GM12878 (cell line): ENCODE results near the gene SHC1. TPM values are rescaled to one million over a fixed set of nuclear protein-coding genes. Genes with fewer than 3 reads are reported as not detected.

Experiments
- ATAC-seq: fragments of 200-7000 bp; cut with Tn5 transposase; 3 replicates; pipeline ENCODE4 v1.9.1; 2020; ENCODE audit warnings: mild to moderate bottlenecking, moderate library complexity
- BruUV-seq: library from RNA; stranded (reverse); fragments of 400-500 nt; replicated peaks from 2 replicates; lab custom pipeline; 2021; lab: Mats Ljungman, UMichigan
- CTCF ChIA-PET: fragments of 300-600 bp; sonication (Branson Sonifier 250); formaldehyde crosslinking; extraction: SDS; loops from one replicate; lab custom pipeline; 2021; ENCODE audit warnings: inconsistent platforms; lab: Yijun Ruan, JAX
- POLR2A ChIA-PET: fragments of 350-600 bp; formaldehyde crosslinking; extraction: SDS; loops from one replicate; lab custom pipeline; 2021; ENCODE audit warnings: inconsistent platforms; lab: Charles Lee
- RAD21 ChIA-PET: fragments of 300-600 bp; sonication (Branson Sonifier 250); formaldehyde crosslinking; loops from one replicate; lab custom pipeline; 2023; ENCODE audit warnings: antibody characterized with exemption; ENCODE audit not compliant: unreplicated experiment; lab: Charles Lee
- SMC1A ChIA-PET: fragments of 300-600 bp; sonication (Branson Sonifier 250); formaldehyde crosslinking; loops from one replicate; lab custom pipeline; 2023; ENCODE audit not compliant: unreplicated experiment, uncharacterized antibody; lab: Charles Lee
- DNase-seq: peaks from one replicate; pipeline ENCODE4 v3.0.0-alpha.2; 2011; ENCODE audit warnings: low read depth, low spot score
- FAIRE-seq: peaks from 3 replicates; lab custom pipeline; 2011; peaks lifted over from hg19 to GRCh38; lab: Jason Lieb, UNC
- H2AFZ ChIP-seq: 2 replicates; pipeline ENCODE4 v1.6.0; 2011; ENCODE audit warnings: low read depth, low read length, control low read depth; ENCODE audit not compliant: control insufficient read depth
- H3K27ac ChIP-seq: 2 replicates; pipeline ENCODE4 v1.5.1; 2011; ENCODE audit warnings: control low read depth; ENCODE audit not compliant: control insufficient read depth, insufficient read depth
- H3K27me3 ChIP-seq, 2 experiments: replicated peaks in 1 of 2; 2 replicates each; pipeline versions ENCODE4 v1.6.0 to v1.6.1; 2011; ENCODE audit warnings: low read length in 1 of 2; ENCODE audit not compliant: control insufficient read depth in 2 of 2, insufficient read depth in 2 of 2
- H3K36me3 ChIP-seq, 2 experiments: 2 replicates each; pipeline ENCODE4 v1.5.1; 2011; ENCODE audit warnings: low read length in 1 of 2; ENCODE audit not compliant: control insufficient read depth in 2 of 2, insufficient read depth in 2 of 2
- H3K4me1 ChIP-seq: 2 replicates; pipeline ENCODE4 v1.6.1; 2011; ENCODE audit warnings: mild to moderate bottlenecking, low read length, moderate library complexity, mixed read lengths; ENCODE audit not compliant: control insufficient read depth, insufficient read depth
- H3K4me2 ChIP-seq: 2 replicates; pipeline ENCODE4 v1.6.0; 2011; ENCODE audit warnings: control low read depth; ENCODE audit not compliant: control insufficient read depth, insufficient read depth
- H3K4me3 ChIP-seq: fragments of 200-600 bp; sonication (generic); 2 replicates; pipeline ENCODE4 v1.5.1; 2016
- H3K79me2 ChIP-seq: 2 replicates; pipeline ENCODE4 v1.6.0; 2011; ENCODE audit warnings: low read length; ENCODE audit not compliant: control insufficient read depth, insufficient read depth
- H3K9ac ChIP-seq: 2 replicates; pipeline ENCODE4 v1.8.0; 2011; ENCODE audit warnings: low read length, control low read depth, mixed read lengths; ENCODE audit not compliant: control insufficient read depth, insufficient read depth
- H3K9me3 ChIP-seq: replicated peaks from 3 replicates; pipeline ENCODE4 v1.5.1; 2011; ENCODE audit warnings: mild to moderate bottlenecking, low read length; ENCODE audit not compliant: control insufficient read depth, insufficient read depth
- H4K20me1 ChIP-seq: 2 replicates; pipeline ENCODE4 v1.6.0; 2011; ENCODE audit not compliant: control insufficient read depth, insufficient read depth
- ATF7 ChIP-seq: fragments of 450-650 bp; IDR thresholded peaks from 2 replicates; pipeline ENCODE4 v1.6.1; 2016; ENCODE audit warnings: low read depth, mild to moderate bottlenecking
- FOXK2 ChIP-seq: fragments of 450-650 bp; IDR thresholded peaks from 2 replicates; pipeline ENCODE4 v1.6.1; 2017; ENCODE audit warnings: mild to moderate bottlenecking, moderate library complexity
- KDM1A ChIP-seq: fragments of 200-600 bp; sonication (generic); IDR thresholded peaks from 2 replicates; pipeline ENCODE4 v1.6.1; 2016; ENCODE audit warnings: borderline replicate concordance
- NFXL1 ChIP-seq: fragments of 450-650 bp; IDR thresholded peaks from 2 replicates; pipeline ENCODE4 v1.6.1; 2017; ENCODE audit warnings: antibody characterized with exemption, mild to moderate bottlenecking, borderline replicate concordance
- NRF1 ChIP-seq: conservative IDR thresholded peaks from 2 replicates; pipeline ENCODE4 v1.6.1; 2011; ENCODE audit warnings: mild to moderate bottlenecking, low read depth, low read length, improper control_type of control experiment
- PAX5 ChIP-seq: IDR thresholded peaks from 2 replicates; pipeline ENCODE4 v1.6.1; 2011; ENCODE audit warnings: low read depth, low read length, borderline replicate concordance
- SUZ12 ChIP-seq: fragments of 200-600 bp; sonication (generic); IDR thresholded peaks from one replicate; pipeline ENCODE4 v1.6.1; 2018; ENCODE audit warnings: antibody characterized with exemption, mild to moderate bottlenecking; ENCODE audit not compliant: unreplicated experiment
- TCF12 ChIP-seq: IDR thresholded peaks from 2 replicates; pipeline ENCODE4 v1.6.1; 2011; ENCODE audit warnings: low read depth, mild to moderate bottlenecking, low read length
- TCF7 ChIP-seq: IDR thresholded peaks from 2 replicates; pipeline ENCODE4 v1.6.1; 2014; ENCODE audit warnings: antibody characterized with exemption, borderline replicate concordance
- ZBED1 ChIP-seq: IDR thresholded peaks from 2 replicates; pipeline ENCODE4 v1.6.1; 2016; ENCODE audit warnings: borderline replicate concordance
- ZZZ3 ChIP-seq: IDR thresholded peaks from 2 replicates; pipeline ENCODE4 v1.6.1; 2011; ENCODE audit warnings: low read depth; ENCODE audit not compliant: control insufficient read depth, insufficient read length
- WGBS: methylation state at CpG from one replicate; pipeline ENCODE4 v1.1.6; 2016; ENCODE audit warnings: low lambda C conversion rate; ENCODE audit not compliant: insufficient replicate concordance, insufficient coverage; ENCODE audit errors: missing lambda C conversion rate; 5-methylcytosine and 5-hydroxymethylcytosine counted together
- in situ Hi-C: fragments of 300-500 bp; cut with MboI; formaldehyde crosslinking; loops from 9 replicates; pipeline ENCODE4 v1.14.3; 2018; ENCODE audit warnings: mixed read lengths
- intact Hi-C: fragments of 100-400 bp; cut with micrococcal nuclease; formaldehyde crosslinking; loops from one replicate; pipeline ENCODE4 v1.14.2; 2022; ENCODE audit not compliant: unreplicated experiment
- polyA plus RNA-seq, 11 experiments: library from polyadenylated mRNA; depleted of rRNA in 4 of 11; unstranded in 6 of 11; stranded (reverse) in 5 of 11; fragments of >200 nt; fragmentation: Nextera tagmentation in 4 of 11; fragmentation: Illumina TruSeq in 1 of 11; extraction: Ambion mirVana in 4 of 11; extraction: Trizol in 1 of 11; gene quantifications; 1 replicate in 1 of 11; 2 replicates in 10 of 11; pipeline versions ENCODE4 v1.2.1 to v1.2.3, GENCODE V29; 2011 to 2016; ENCODE audit warnings: inconsistent platforms in 2 of 11, missing spikeins in 2 of 11, low read depth in 1 of 11
- total RNA-seq, 4 experiments: library from RNA; depleted of rRNA in 3 of 4; stranded (reverse); fragments of >200 nt in 3 of 4; fragmentation: Illumina TruSeq in 1 of 4; extraction: Trizol in 1 of 4; gene quantifications; 2 replicates each; pipeline versions ENCODE4 v1.2.1 to v1.2.3, GENCODE V29; 2013 to 2021
- TF ChIP-seq, protein P1 (sequence below): IDR thresholded peaks from 2 replicates; pipeline ENCODE4 v1.6.1; 2011; ENCODE audit warnings: borderline replicate concordance, low read depth, mild to moderate bottlenecking, moderate library complexity, low read length; ENCODE audit not compliant: insufficient read depth, poor library complexity, severe bottlenecking
- TF ChIP-seq, protein P2 (sequence below): IDR thresholded peaks from 2 replicates; pipeline ENCODE4 v1.6.1; 2012; ENCODE audit warnings: low read depth, low read length, improper control_type of control experiment
- TF ChIP-seq, protein P3 (sequence below): fragments of 450-650 bp; IDR thresholded peaks from 2 replicates; pipeline ENCODE4 v1.6.1; 2014; ENCODE audit warnings: mild to moderate bottlenecking
- TF ChIP-seq, protein P4 (sequence below): fragments of 450-650 bp; IDR thresholded peaks from 2 replicates; pipeline ENCODE4 v1.6.1; 2017; ENCODE audit warnings: mild to moderate bottlenecking, moderate library complexity

Gene SHC1
- total and polyA plus RNA-seq, 10 of the 15 experiments (the other 5 are each of a cell fraction or from before 2014, with no cell fraction given): 2.6 to 49.3 (median 25.2) TPM

DNA sequence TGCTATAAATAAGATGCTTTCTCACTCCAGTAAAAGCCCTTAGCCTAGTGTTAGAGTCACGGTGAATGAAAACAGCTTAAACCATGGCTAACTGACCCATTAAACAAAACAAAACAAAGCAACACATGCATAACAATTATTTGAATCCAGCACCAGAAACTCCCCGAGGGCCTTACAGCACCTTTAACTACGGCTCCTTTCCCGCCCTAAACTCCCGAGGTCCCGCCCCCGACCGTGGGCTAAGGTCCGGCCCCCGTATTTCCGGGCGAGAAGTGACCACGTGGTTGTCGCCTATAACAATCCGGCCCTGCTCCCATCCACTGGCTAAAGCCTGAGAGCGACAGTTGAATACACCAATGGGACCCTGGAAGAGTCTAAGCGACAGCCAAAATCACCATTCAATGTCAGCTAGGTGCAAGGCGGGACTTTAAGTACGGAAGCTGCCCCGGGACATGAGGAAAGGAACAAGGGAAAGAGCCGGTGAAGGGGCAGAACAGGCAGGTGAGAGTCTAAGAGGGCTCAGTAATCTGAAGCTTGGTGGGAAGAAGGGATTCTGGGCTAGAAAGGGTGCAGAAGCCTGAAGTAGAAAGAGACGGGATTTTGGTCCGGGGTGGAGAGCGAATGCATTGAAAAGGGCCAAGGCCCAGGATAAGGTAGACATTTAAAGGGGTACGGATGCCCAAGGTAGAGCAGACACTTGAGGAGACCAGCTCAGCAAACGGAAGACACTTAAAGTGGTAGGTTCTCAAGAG is 12.5 kb upstream of the SHC1 start, which contains the start of gene FLAD1:
TSS of gene FLAD1 (plus strand) at position 448 of the 752 bp plus-strand sequence. CDS start 351 bp downstream, outside the sequence.
- H3K79me2 ChIP-seq: peaks cover 27% of the 10 kb centered on the region
- no peaks in the 10 kb centered on the region for H3K27me3 ChIP-seq
- in situ Hi-C loops: no loop called here
- H3K4me1 ChIP-seq: peaks cover 6% of the 10 kb centered on the region
- peak within 1 kb of the TSS; percentile 91 for H3K9ac ChIP-seq
- CTCF ChIA-PET: interaction anchor here (0.6 to 20.6 kb wide), 12 partner anchors 9 to 961 kb away, joined by 3 to 226 read pairs (median 6); partner anchors contain the start of genes CKS1B, LENEP, PBXIP1 and PMVK
- SMC1A ChIA-PET: interaction anchor here (0.6 to 6.5 kb wide), 14 partner anchors 9 to 803 kb away, joined by 3 to 69 read pairs (median 4); partner anchors contain the start of genes CKS1B, LENEP, PBXIP1 and PYGO2
- peak within 1 kb of the TSS; percentile 91 for H2AFZ ChIP-seq
- POLR2A ChIA-PET: interaction anchor here (0.9 to 3.0 kb wide), 13 partner anchors 9 to 50 kb away, joined by 3 to 17 read pairs (median 11); partner anchors contain the start of genes CKS1B, DCST1, DCST2 and LENEP
- BruUV-seq: no TSS peak
- no peaks in the 10 kb centered on the region for H4K20me1 ChIP-seq
- RAD21 ChIA-PET: interaction anchor here (1.0 to 3.0 kb wide), 10 partner anchors 9 to 118 kb away, joined by 3 to 24 read pairs (median 4); partner anchors contain the start of genes LENEP, PBXIP1 and SHC1
- H3K4me3 ChIP-seq: peak within 1 kb of the TSS; percentile 96
- peak; percentile 100 for DNase-seq
- FAIRE-seq: peak; percentile 92
- ATAC-seq: peak; percentile 100
- WGBS: under 1% methylated on average over 26 of the region's 26 CpGs
- no peaks in the 10 kb centered on the region for H3K9me3 ChIP-seq
- H3K4me2 ChIP-seq: peak within 1 kb of the TSS; percentile 90
- peak within 1 kb of the TSS; percentile 79 for H3K27ac ChIP-seq
- peaks cover 5 to 17% of the 10 kb centered on the region in 2 experiments for H3K36me3 ChIP-seq
- intact Hi-C loops: loop anchor here (2.0 kb wide), 1 partner anchor 16 kb away; no protein-coding TSS in a partner anchor
- TF ChIP-seq ZBED1 (no peak), ZZZ3 (no peak), FOXK2 (peak; percentile 40; the same call in 1 of the 2 replicates), NRF1 (no peak), ATF7 (peak; percentile 69; the same call in 1 of the 2 replicates), SUZ12 (no peak), TCF12 (0 out of 2 replicates have a peak, but pooled peaks have one; percentile 2), TCF7 (no peak), KDM1A (no peak), NFXL1 (no peak), PAX5 (no peak)
- TF ChIP-seq, protein P1, sequence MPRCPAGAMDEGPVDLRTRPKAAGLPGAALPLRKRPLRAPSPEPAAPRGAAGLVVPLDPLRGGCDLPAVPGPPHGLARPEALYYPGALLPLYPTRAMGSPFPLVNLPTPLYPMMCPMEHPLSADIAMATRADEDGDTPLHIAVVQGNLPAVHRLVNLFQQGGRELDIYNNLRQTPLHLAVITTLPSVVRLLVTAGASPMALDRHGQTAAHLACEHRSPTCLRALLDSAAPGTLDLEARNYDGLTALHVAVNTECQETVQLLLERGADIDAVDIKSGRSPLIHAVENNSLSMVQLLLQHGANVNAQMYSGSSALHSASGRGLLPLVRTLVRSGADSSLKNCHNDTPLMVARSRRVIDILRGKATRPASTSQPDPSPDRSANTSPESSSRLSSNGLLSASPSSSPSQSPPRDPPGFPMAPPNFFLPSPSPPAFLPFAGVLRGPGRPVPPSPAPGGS: no peak
- TF ChIP-seq, protein P2, sequence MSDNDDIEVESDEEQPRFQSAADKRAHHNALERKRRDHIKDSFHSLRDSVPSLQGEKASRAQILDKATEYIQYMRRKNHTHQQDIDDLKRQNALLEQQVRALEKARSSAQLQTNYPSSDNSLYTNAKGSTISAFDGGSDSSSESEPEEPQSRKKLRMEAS: peak; percentile 88
- TF ChIP-seq, protein P3, sequence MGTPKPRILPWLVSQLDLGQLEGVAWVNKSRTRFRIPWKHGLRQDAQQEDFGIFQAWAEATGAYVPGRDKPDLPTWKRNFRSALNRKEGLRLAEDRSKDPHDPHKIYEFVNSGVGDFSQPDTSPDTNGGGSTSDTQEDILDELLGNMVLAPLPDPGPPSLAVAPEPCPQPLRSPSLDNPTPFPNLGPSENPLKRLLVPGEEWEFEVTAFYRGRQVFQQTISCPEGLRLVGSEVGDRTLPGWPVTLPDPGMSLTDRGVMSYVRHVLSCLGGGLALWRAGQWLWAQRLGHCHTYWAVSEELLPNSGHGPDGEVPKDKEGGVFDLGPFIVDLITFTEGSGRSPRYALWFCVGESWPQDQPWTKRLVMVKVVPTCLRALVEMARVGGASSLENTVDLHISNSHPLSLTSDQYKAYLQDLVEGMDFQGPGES: peak; percentile 98
- TF ChIP-seq, protein P4, sequence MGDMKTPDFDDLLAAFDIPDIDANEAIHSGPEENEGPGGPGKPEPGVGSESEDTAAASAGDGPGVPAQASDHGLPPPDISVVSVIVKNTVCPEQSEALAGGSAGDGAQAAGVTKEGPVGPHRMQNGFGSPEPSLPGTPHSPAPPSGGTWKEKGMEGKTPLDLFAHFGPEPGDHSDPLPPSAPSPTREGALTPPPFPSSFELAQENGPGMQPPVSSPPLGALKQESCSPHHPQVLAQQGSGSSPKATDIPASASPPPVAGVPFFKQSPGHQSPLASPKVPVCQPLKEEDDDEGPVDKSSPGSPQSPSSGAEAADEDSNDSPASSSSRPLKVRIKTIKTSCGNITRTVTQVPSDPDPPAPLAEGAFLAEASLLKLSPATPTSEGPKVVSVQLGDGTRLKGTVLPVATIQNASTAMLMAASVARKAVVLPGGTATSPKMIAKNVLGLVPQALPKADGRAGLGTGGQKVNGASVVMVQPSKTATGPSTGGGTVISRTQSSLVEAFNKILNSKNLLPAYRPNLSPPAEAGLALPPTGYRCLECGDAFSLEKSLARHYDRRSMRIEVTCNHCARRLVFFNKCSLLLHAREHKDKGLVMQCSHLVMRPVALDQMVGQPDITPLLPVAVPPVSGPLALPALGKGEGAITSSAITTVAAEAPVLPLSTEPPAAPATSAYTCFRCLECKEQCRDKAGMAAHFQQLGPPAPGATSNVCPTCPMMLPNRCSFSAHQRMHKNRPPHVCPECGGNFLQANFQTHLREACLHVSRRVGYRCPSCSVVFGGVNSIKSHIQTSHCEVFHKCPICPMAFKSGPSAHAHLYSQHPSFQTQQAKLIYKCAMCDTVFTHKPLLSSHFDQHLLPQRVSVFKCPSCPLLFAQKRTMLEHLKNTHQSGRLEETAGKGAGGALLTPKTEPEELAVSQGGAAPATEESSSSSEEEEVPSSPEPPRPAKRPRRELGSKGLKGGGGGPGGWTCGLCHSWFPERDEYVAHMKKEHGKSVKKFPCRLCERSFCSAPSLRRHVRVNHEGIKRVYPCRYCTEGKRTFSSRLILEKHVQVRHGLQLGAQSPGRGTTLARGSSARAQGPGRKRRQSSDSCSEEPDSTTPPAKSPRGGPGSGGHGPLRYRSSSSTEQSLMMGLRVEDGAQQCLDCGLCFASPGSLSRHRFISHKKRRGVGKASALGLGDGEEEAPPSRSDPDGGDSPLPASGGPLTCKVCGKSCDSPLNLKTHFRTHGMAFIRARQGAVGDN: no peak
